Cardiac muscle cell (in vitro differentiated cells and primary cell): ENCODE data around the gene ALK. TPM values are rescaled to one million over a fixed set of nuclear protein-coding genes. Genes with fewer than 3 reads are reported as not detected.

Source experiments
- DNase-seq, 2 donors: peaks; one replicate each; pipeline versions ENCODE4 v3.0.0 to v3.0.0-alpha.2; 2010 to 2017; ENCODE audit warnings: low read depth in 1 of 2, low spot score in 1 of 2
- H3K27ac ChIP-seq: fragments of 200-600 bp; sonication (generic); 2 replicates; pipeline ENCODE4 v1.5.1; 2016
- H3K27me3 ChIP-seq: fragments of 200-600 bp; sonication (generic); 2 replicates; pipeline ENCODE4 v1.6.0; 2016; ENCODE audit warnings: control low read depth
- H3K36me3 ChIP-seq: fragments of 200-600 bp; sonication (generic); 2 replicates; pipeline ENCODE4 v1.5.1; 2016; ENCODE audit warnings: control low read depth
- H3K4me1 ChIP-seq: fragments of 200-600 bp; sonication (generic); 2 replicates; pipeline ENCODE4 v1.8.1; 2017; ENCODE audit warnings: low read depth, mild to moderate bottlenecking, mixed run types
- H3K4me3 ChIP-seq: fragments of 200-600 bp; sonication (generic); 2 replicates; pipeline ENCODE4 v1.5.1; 2016; ENCODE audit warnings: mild to moderate bottlenecking
- H3K9me3 ChIP-seq: fragments of 200-600 bp; sonication (generic); 2 replicates; pipeline ENCODE4 v1.5.1; 2017; ENCODE audit warnings: low read depth, mild to moderate bottlenecking, control low read depth
- CTCF ChIP-seq: IDR thresholded peaks from 2 replicates; pipeline ENCODE4 v1.5.1; 2012; ENCODE audit warnings: low read depth, mild to moderate bottlenecking, low read length
- polyA plus RNA-seq: library from polyadenylated mRNA; unstranded; fragments of >200 nt; fragmentation: Nextera tagmentation; extraction: Ambion mirVana; gene quantifications from 2 replicates; pipeline ENCODE4 v1.2.1, GENCODE V29; 2016
- total RNA-seq: library from RNA; depleted of rRNA; stranded (reverse); fragments of >200 nt; gene quantifications from 2 replicates; pipeline ENCODE4 v1.2.3, GENCODE V29; 2016

The ALK gene
- total and polyA plus RNA-seq, 2 experiments from 2014 or later = 1.8 to 4.3 TPM

- no peaks in the 10 kb centered on the region for H3K36me3 ChIP-seq
- no peak overlapping the region for H3K4me3 ChIP-seq
- no peaks in the 10 kb centered on the region for H3K27me3 ChIP-seq
- peaks cover 6% of the 10 kb centered on the region for H3K4me1 ChIP-seq
- H3K9me3 ChIP-seq = no peaks in the 10 kb centered on the region
- no peak for DNase-seq
- H3K27ac ChIP-seq = no peak overlapping the region
- TF ChIP-seq CTCF = no peak
Observed at GRCh38 chr2:29433920-29434319, 487.5 kb downstream of the ALK start.

- no peak overlapping the region for H3K4me3 ChIP-seq
- DNase-seq = no peak
- TF ChIP-seq CTCF = no peak
- no peaks in the 10 kb centered on the region for H3K9me3 ChIP-seq
- H3K36me3 ChIP-seq = no peaks in the 10 kb centered on the region
- H3K27ac ChIP-seq = no peak overlapping the region
- no peaks in the 10 kb centered on the region for H3K27me3 ChIP-seq
- H3K4me1 ChIP-seq = peaks cover 6% of the 10 kb centered on the region
Observed at GRCh38 chr2:29433128-29433527, 488.3 kb downstream of the ALK start.

- Histone ChIP-seq H3K36me3 (no peaks in the 10 kb centered on the region), H3K27me3 (no peaks in the 10 kb centered on the region), H3K9me3 (no peaks in the 10 kb centered on the region), H3K27ac (no peak overlapping the region), H3K4me3 (no peak overlapping the region), H3K4me1 (peaks cover 6% of the 10 kb centered on the region)
- no peak for DNase-seq
- no peak for TF ChIP-seq CTCF
Observed at GRCh38 chr2:29431485-29431884, 489.9 kb downstream of the ALK start.

GRCh38 chr2:29430382-29431112 is 490.8 kb downstream of the ALK start:
- DNase-seq = no peak
- TF ChIP-seq CTCF = no peak
- no peak overlapping the region for H3K4me3 ChIP-seq
- no peaks in the 10 kb centered on the region for H3K36me3 ChIP-seq
- H3K9me3 ChIP-seq = no peaks in the 10 kb centered on the region
- H3K4me1 ChIP-seq = peaks cover 6% of the 10 kb centered on the region
- no peaks in the 10 kb centered on the region for H3K27me3 ChIP-seq
- H3K27ac ChIP-seq = no peak overlapping the region

- DNase-seq = no peak
- Histone ChIP-seq H3K36me3 (no peaks in the 10 kb centered on the region), H3K4me3 (no peak overlapping the region), H3K4me1 (peaks cover 26% of the 10 kb centered on the region), H3K9me3 (no peaks in the 10 kb centered on the region), H3K27me3 (no peaks in the 10 kb centered on the region), H3K27ac (no peak overlapping the region)
- no peak for TF ChIP-seq CTCF
Observed at GRCh38 chr2:29426354-29426753, 495.0 kb downstream of the ALK start.
